Left ventricle myocardium inferior (tissue), 1 donor: Measurements from ENCODE around the gene ATP8B2. TPM values are rescaled to one million over a fixed set of nuclear protein-coding genes. Genes with fewer than 3 reads are reported as not detected.
"Not testable (repeated sequence)": the region's sequence is repeated elsewhere in the genome, so short reads cannot be mapped to it uniquely, and the experiment has no call there.

Experiments
- DNase-seq: peaks from one replicate; pipeline ENCODE4 v3.0.0-alpha.2; 2020
- H3K27ac ChIP-seq: fragments of 200-600 bp; replicated peaks from 2 replicates; pipeline ENCODE4 v1.8.0; 2021
- H3K27me3 ChIP-seq: fragments of 200-600 bp; 2 replicates; pipeline ENCODE4 v1.8.0; 2021; ENCODE audit warnings: low read depth
- H3K36me3 ChIP-seq: fragments of 200-600 bp; 2 replicates; pipeline ENCODE4 v1.8.0; 2021
- H3K4me1 ChIP-seq: fragments of 200-600 bp; 2 replicates; pipeline ENCODE4 v1.8.0; 2021
- H3K4me3 ChIP-seq: fragments of 200-600 bp; 2 replicates; pipeline ENCODE4 v1.8.0; 2021; ENCODE audit warnings: mild to moderate bottlenecking, moderate library complexity
- H3K9me3 ChIP-seq: fragments of 200-600 bp; replicated peaks from 2 replicates; pipeline ENCODE4 v1.8.0; 2021
- intact Hi-C: fragments of 100-400 bp; cut with micrococcal nuclease; formaldehyde crosslinking; loops from one replicate; pipeline ENCODE4 v1.11.0; 2022
- long read RNA-seq: library from polyadenylated mRNA; unstranded; transcript quantifications from one replicate; pipeline ENCODE4 v2.0.0, GENCODE V29; 2021
- total RNA-seq: library from RNA; stranded (reverse); fragmentation: NEBNext Ultra II Directional; extraction: Animal tissue kit (Norgen Biotek cat#: 25700); gene quantifications from one replicate; pipeline ENCODE4 v1.2.1, GENCODE V29; 2021
- TF ChIP-seq, protein P1 (sequence below): fragments of 200-600 bp; IDR thresholded peaks from 2 replicates; pipeline ENCODE4 v1.8.0; 2021; ENCODE audit warnings: antibody characterized with exemption, mild to moderate bottlenecking, borderline replicate concordance
- donor health status: DM: no; HTN: yes; CAD: no; lungs with severe emphysema.

ATP8B2 gene
- 11.8 TPM for total RNA-seq
- long read RNA-seq, partial matches to known transcripts, result 0 of 1 reads
- long read RNA-seq, other reads (novel, unspliced or antisense), result 1 of 1 reads

DNA sequence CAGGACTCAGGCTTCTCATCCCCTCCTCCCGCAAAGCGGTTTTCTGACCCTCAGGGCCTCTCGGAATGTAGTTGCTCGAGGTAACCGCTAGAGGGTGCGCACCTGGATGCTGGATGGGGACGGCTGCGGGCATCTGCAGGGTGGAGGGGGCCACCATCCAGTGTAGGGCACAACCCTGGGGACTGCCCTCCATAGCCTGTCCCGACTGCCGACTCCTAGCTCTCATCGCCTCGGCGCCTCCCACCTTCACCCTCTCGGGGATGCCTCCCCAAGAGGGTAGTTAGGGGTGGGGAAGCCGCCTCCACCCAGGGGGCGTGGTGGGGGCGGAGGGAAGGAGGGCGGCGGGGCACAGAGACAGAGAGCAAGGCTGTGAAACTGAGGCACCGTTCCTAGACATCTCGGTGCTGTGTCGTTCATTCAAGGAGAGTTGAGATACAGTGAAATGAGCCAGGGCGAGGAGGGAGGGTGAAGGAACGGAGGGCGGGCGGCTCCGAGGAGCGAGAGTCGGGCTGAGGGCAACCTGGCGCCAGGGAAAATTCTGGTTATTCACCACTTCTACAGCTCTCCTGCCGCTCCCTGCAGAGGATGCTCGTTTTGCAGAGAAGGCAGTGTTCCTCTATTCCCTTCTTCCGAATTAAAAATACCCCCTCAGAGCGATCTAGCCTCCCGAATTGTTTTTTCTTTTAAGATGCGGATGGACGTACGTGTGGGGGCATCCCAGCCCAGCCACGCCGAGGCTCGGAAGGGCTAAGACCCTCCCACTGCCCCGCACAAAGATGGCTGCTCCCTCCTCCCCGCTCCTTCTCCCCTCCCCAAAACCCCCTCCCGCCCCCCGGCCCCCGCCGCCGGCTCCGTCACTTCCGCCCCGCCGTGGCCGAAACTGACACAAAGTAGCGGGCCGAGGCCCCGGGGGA lies at the start of gene ATP8B2:
TSS of gene ATP8B2 (plus strand) at position 857 of the 914 bp plus-strand sequence. CDS start 2,617 bp downstream, outside the sequence.
- H3K36me3 ChIP-seq, result no peaks in the 10 kb centered on the region
- peaks cover 65% of the 10 kb centered on the region for H3K4me1 ChIP-seq
- peak; percentile 68 for DNase-seq
- intact Hi-C loops, result no loop called here
- H3K27me3 ChIP-seq, result no peaks in the 10 kb centered on the region
- H3K4me3 ChIP-seq, result peak within 1 kb of the TSS; percentile 85
- no peaks in the 10 kb centered on the region for H3K9me3 ChIP-seq
- TF ChIP-seq, protein P1, sequence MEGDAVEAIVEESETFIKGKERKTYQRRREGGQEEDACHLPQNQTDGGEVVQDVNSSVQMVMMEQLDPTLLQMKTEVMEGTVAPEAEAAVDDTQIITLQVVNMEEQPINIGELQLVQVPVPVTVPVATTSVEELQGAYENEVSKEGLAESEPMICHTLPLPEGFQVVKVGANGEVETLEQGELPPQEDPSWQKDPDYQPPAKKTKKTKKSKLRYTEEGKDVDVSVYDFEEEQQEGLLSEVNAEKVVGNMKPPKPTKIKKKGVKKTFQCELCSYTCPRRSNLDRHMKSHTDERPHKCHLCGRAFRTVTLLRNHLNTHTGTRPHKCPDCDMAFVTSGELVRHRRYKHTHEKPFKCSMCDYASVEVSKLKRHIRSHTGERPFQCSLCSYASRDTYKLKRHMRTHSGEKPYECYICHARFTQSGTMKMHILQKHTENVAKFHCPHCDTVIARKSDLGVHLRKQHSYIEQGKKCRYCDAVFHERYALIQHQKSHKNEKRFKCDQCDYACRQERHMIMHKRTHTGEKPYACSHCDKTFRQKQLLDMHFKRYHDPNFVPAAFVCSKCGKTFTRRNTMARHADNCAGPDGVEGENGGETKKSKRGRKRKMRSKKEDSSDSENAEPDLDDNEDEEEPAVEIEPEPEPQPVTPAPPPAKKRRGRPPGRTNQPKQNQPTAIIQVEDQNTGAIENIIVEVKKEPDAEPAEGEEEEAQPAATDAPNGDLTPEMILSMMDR, result peak; percentile 94
- H3K27ac ChIP-seq, result peak within 1 kb of the TSS; percentile 90

GRCh38 chr1:154276797-154277196 lies 48.5 kb upstream of the ATP8B2 start:
- DNase-seq, result no peak
- Histone ChIP-seq H3K27ac (no peak overlapping the region), H3K9me3 (no peaks in the 10 kb centered on the region), H3K4me1 (peaks cover 22% of the 10 kb centered on the region), H3K27me3 (no peaks in the 10 kb centered on the region), H3K4me3 (no peak overlapping the region), H3K36me3 (peaks cover 32% of the 10 kb centered on the region)
- TF ChIP-seq, protein P1, result peak; percentile 34
- intact Hi-C loops, result no loop called here

GRCh38 chr1:154287591-154287990 lies 37.7 kb upstream of the ATP8B2 start:
- H3K36me3 ChIP-seq, H3K27me3 ChIP-seq, H3K4me1 ChIP-seq, H3K9me3 ChIP-seq, intact Hi-C loops, DNase-seq, H3K4me3 ChIP-seq, H3K27ac ChIP-seq: not testable (repeated sequence)

DNA sequence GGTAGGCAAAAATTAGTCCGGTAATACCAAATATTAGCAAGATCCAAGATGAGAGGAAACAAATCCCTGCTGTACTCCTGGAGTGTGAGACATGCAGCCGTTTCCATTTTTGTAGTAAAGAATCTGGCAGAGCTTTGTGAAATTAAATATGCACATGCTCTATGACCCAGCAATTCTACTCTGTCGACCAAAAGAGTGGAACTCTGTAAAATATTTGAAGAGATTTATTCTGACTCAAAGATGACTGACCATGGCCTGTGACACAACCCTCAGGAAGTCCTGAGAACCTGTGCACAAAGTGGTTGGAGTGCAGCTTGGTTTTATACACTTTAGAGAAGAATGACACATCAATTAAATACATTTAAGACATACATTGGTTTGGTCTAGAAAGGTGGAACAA lies 36.7 kb upstream of the ATP8B2 start:
- Histone ChIP-seq H3K9me3 (peaks cover 3% of the 10 kb centered on the region), H3K4me1 (no peaks in the 10 kb centered on the region), H3K4me3 (no peak overlapping the region), H3K36me3 (no peaks in the 10 kb centered on the region), H3K27ac (no peak overlapping the region), H3K27me3 (peaks cover 9% of the 10 kb centered on the region)
- DNase-seq, result no peak
- intact Hi-C loops, result no loop called here
- TF ChIP-seq, protein P1, result no peak

DNA sequence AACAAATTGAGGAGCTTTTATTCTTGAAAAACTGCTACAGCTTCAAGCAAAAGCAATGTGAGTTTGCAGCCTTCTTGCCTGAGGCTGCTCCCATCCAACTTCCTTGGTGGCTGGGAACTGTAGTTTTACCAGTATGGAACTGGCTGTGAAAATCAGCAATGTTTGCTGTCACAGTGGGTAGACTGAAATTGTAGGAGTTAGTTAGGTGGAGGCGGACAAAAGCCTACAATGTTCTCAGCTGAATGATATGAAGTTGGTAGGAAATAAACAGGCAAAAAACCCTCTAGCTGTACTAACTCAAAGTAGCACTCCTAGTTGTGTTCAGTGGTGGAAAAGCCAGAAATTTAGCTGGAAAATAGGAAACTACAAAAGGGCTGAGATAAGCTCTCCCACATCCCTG lies 34.4 kb upstream of the ATP8B2 start:
- TF ChIP-seq, protein P1, result no peak

More for the DNA sequence above, 34.4 kb upstream of the ATP8B2 start:
- Histone ChIP-seq H3K27ac (no peak overlapping the region), H3K36me3 (no peaks in the 10 kb centered on the region), H3K9me3 (peaks cover 25% of the 10 kb centered on the region), H3K4me1 (no peaks in the 10 kb centered on the region), H3K27me3 (peaks cover 9% of the 10 kb centered on the region), H3K4me3 (no peak overlapping the region)
- no peak for DNase-seq
- intact Hi-C loops, result no loop called here
